ENCODE data around the gene DND1.
"Not testable (repeated sequence)": the region's sequence is repeated elsewhere in the genome, so short reads cannot be mapped to it uniquely, and the experiment has no call there.

The DND1 gene

GRCh38 chr5:140678993-140679392, 5.6 kb upstream of the DND1 start:
- FAIRE-seq = no peak
- TF ChIP-seq CTCF (IDR thresholded peaks at IDR 0.05; ENCODE audit: insufficient read depth, missing control alignments) = no peak
- DNase-seq (ENCODE audit: insufficient read length, low spot score) = no peak

GRCh38 chr5:140677947-140678346, 4.6 kb upstream of the DND1 start:
- no peak for DNase-seq (ENCODE audit: insufficient read length, low spot score)
- no peak for TF ChIP-seq CTCF (IDR thresholded peaks at IDR 0.05; ENCODE audit: insufficient read depth, missing control alignments)
- no peak for FAIRE-seq

- no peak for TF ChIP-seq CTCF (IDR thresholded peaks at IDR 0.05; ENCODE audit: insufficient read depth, missing control alignments)
- FAIRE-seq (no peak), DNase-seq (ENCODE audit: insufficient read length, low spot score) (no peak)
Measured at GRCh38 chr5:140674629-140675028, 1.3 kb upstream of the DND1 start.

- FAIRE-seq = no peak
- no peak for TF ChIP-seq CTCF (IDR thresholded peaks at IDR 0.05; ENCODE audit: insufficient read depth, missing control alignments)
- no peak for DNase-seq (ENCODE audit: insufficient read length, low spot score)
Measured at GRCh38 chr5:140674211-140674610, 835 bp upstream of the DND1 start.

- FAIRE-seq (no peak), DNase-seq (ENCODE audit: insufficient read length, low spot score) (no peak)
- TF ChIP-seq CTCF (IDR thresholded peaks at IDR 0.05; ENCODE audit: insufficient read depth, missing control alignments) = no peak
Measured at GRCh38 chr5:140672455-140673186, 755 bp downstream of the DND1 start.

GRCh38 chr5:140671472-140672125, 1.8 kb downstream of the DND1 start:
- no peak for FAIRE-seq

GRCh38 chr5:140671035-140671434, 2.3 kb downstream of the DND1 start:
- FAIRE-seq; DNase-seq (ENCODE audit: insufficient read length, low spot score): not testable (repeated sequence)

More at GRCh38 chr5:140671472-140672125, 1.8 kb downstream of the DND1 start:
- DNase-seq (ENCODE audit: insufficient read length, low spot score) = no peak
- no peak for TF ChIP-seq CTCF (IDR thresholded peaks at IDR 0.05; ENCODE audit: insufficient read depth, missing control alignments)

Measured in D721Med (cell line).